HG03571 (cell line): ENCODE data around the gene RHOBTB1.

Experiments
- ATAC-seq: cut with Tn5 transposase; IDR thresholded peaks from one replicate; pipeline ENCODE4 v1.9.1; 2021; ENCODE audit not compliant: unreplicated experiment

The RHOBTB1 gene

GRCh38 chr10:60942134-60942787 lies 1.7 kb downstream of the RHOBTB1 start:
- no peak for ATAC-seq

GRCh38 chr10:60940446-60940845 lies 3.5 kb downstream of the RHOBTB1 start:
- ATAC-seq, result no peak

DNA sequence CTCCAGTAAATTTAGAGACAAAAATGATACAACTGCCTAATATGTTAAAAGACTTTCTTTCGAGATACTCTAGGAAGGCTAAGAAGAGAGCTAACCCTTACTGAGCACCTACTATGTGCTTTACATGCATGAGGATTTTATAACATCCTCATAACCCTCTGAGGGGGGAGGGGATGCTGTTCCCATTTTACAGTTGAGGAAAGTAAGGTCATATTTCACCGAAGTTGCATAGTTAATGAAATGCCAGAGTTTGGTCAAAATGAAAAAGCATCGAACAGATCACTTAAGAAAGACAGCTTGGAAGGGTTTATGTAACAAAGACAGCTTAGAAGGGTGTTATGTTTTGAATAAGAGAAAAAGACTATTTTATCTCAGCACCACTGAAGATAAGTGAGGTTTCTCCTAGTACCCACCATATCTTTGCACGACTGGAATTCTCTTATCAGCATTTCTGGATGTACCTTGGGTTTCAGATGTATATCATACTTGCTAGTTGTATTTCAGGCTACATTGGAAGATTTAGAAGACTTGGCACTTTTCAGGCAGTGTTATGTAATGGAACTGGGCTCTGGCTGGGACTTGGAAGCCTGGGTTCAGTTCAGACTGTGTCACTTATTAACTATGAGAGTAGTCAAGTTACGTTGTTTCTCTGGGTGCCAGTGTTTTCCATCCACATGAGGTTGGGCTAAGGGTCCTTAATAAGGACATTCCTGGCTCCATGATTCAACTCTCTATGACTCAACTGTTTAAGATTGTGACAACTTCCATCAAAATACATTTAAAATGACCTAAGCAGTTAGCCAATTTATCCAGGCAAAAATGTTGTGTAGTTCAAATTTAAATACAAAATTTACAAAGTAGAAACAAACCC lies 6.0 kb downstream of the RHOBTB1 start:
- no peak for ATAC-seq

GRCh38 chr10:60937022-60937421 lies 7.0 kb downstream of the RHOBTB1 start:
- no peak for ATAC-seq

DNA sequence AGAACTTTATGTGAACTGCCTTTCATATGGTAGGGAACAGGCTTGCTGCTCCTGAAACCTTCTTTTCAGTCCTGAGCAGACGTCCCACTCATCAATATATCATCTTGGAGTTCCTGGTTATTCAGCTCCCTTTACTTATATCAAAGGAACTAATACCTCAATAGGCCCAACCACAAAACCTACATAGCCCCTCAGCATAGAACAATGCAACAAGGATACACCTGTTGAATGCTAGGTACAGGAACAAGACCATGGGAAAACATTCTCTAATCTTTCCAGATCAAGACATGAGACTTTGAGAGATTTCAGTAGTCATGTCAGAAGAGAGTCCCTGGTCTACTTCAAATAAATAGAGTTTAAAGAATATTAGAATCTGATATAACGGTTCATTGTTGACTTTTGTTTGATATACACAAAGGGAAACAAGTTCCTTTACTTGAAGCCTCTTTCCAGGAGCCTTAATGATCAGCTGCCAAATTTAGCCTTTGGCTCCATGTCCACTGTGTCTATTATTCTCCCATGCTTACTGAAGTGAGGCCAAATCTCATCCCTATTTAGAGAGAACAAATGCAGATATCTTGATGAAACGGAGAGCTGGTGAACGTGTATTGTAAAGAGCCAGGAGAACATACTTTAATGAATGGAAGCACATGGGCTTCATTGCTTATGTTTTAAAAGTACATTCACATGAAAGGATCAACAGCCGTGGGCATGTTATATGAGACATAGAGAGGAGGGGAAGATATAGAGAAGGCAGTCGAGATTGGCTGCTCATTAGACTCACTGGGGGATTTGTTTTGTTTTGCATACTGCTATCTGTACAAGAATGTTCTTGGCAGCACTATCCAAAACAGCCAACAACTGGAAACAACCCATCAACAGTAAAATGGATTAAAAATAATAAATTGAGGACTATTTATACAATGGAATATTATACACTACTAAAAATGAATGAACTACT lies 9.5 kb downstream of the RHOBTB1 start:
- no peak for ATAC-seq

DNA sequence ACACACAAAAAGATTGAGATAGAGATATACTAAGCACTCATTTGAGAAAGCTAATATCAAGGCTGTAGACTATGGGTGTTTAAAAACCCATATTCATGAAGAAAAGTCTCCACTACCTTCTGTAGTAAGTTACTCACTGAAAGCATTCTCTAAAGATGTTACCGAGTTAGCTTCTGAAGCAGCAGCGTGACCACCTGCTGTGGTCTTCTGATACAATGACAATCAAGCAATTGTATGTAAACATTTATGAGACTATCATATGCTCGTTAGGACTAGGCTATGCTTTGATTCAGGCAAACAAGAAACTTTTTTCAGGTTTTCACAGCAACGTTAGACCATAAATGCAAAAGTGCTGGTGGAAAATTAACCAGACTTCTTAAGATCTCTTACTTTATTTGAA lies 11.2 kb downstream of the RHOBTB1 start:
- ATAC-seq, result no peak

DNA sequence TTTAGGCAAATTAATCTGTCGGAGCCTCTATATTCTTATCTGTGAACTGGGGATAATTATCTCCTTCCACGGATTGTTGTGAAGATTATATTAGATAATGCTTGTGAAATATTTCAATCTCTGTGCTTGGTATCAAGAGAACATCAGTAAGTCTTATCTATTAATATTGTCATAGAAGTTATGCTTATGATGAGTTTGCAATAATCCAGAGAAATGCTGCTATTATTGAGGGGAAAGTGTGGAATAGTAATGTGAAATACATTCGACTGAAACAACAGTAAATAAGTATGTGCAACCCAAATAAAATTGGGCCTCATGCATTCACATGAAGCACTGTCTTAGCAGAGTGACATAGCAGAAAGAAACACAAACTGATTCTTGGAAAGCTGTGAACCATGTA lies 13.7 kb downstream of the RHOBTB1 start:
- no peak for ATAC-seq

- ATAC-seq, result no peak
Observed at GRCh38 chr10:60921633-60922032, 22.4 kb downstream of the RHOBTB1 start.

DNA sequence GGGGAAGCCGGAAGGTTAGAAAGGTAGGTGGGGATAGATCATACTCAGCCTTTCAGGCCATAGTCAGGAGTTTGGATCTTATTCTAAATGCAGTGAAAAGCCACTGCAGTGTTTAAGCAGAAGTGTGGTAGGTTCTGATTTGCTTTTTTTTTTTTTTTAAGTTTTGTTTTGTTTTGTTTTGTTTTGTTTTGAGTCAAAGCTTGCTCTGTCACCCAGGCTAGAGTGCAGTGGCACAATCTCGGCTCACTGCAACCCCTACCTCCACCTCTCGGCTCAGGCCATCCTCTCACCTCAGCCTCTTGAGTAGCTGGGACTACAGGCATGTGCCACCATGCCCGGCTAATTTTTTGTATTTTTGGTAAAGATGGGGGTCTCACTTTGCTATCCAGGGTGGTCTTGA lies 23.5 kb downstream of the RHOBTB1 start:
- no peak for ATAC-seq

DNA sequence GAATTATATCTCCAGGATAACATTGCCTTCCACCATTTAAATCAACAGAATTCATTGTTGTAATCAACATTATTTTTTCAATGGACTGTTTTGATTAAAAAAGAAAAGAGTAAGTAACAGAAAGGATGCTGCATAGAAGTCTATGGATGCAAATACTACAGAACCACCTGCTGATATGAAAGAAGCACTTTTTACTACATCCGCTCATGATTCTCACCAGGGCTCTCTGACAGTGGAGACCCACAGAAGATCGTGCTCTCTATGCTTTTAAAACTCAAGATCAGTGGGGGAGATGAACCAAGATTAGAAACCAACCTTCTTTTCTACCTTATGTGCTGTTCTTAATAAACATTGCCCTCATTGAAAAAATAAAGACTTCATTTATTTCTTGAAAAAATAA lies 24.4 kb downstream of the RHOBTB1 start:
- ATAC-seq, result no peak

GRCh38 chr10:60917331-60918280 lies 26.4 kb downstream of the RHOBTB1 start:
- no peak for ATAC-seq

- ATAC-seq, result no peak
Observed at GRCh38 chr10:60916025-60916424, 28.0 kb downstream of the RHOBTB1 start.

- no peak for ATAC-seq
Observed at GRCh38 chr10:60914690-60915141, 29.3 kb downstream of the RHOBTB1 start.

GRCh38 chr10:60913657-60914056 lies 30.3 kb downstream of the RHOBTB1 start:
- no peak for ATAC-seq

DNA sequence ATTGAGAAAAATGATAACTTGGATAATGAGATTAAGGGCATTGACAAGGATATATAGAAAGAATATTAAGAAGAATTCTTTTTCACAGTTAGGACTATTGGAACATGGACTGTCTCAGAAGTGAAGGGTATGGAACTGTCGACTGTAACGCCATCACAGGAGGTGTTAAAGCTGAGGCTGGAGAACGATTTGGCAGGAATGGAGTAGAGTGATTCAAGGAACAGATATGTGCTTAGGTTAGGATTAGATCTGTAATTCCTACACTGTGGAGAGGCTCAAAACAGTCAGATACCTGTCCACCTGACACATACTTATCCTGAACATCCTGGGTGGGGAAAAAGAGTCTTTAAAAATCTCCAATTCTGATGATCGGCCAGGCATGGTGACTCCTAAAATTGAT lies 30.9 kb downstream of the RHOBTB1 start:
- no peak for ATAC-seq

- ATAC-seq, result no peak
Observed at GRCh38 chr10:60911715-60912114, 32.3 kb downstream of the RHOBTB1 start.

DNA sequence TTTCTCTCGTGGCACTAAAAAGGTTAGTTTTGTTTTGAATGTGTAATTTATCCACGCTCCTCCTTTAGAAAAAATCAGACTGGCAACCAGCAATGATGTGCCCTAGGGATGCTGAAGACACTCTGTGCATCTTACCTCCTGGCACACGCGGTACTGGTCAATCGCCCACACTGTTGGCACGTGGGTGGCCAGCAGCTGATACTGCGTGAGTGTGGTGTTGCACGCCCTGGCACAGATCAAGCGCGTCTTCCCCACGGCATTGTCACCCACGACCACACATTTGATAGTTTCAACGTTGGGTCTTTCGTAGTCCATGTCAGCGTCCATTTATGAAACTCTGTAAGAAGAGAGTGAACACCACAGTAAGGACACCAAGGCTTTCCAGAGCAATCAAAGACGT lies 32.8 kb downstream of the RHOBTB1 start:
- no peak for ATAC-seq

DNA sequence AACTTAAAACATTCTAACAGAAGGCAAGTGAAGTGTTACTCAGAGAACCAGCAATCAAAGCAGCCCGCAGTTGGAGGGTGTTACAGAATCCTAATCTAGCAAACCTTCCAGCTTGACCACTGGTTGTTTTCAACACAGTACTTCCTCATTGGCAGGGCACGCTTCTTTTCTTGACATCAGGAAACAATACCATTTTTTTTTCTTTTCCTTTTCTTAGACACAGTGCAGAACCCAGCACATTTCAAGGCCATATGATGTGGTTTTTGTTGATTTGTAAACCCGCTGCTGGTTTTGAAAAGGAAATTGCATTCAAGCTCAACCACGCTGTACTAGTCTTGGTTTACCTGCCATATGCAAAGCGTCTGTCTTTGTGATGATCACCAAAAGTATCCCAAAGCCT lies 33.4 kb downstream of the RHOBTB1 start:
- no peak for ATAC-seq

DNA sequence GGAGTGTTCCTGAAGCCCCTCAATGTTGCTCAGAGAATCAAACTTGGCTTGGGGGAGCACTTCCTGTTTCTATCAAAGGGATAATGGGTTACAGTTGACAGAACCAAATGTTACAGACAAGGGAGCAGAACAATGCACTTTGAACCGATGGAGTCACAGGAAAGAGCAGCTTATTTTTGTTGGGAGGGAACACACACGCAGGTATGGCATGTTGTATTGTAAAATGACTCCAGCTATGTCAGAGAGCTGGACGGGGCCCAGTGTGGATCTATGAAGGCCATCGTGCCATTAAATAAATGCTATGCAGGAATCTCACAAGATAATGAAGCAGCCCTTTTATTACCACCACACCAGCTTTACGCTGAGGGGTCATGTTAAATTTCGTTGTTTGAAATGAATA lies 35.1 kb downstream of the RHOBTB1 start:
- no peak for ATAC-seq

GRCh38 chr10:60908031-60908430 lies 36.0 kb downstream of the RHOBTB1 start:
- no peak for ATAC-seq
